ENCODE data around the gene POLN.
"Not testable (repeated sequence)": the region's sequence is repeated elsewhere in the genome, so short reads cannot be mapped to it uniquely, and the experiment has no call there.

POLN gene

DNA sequence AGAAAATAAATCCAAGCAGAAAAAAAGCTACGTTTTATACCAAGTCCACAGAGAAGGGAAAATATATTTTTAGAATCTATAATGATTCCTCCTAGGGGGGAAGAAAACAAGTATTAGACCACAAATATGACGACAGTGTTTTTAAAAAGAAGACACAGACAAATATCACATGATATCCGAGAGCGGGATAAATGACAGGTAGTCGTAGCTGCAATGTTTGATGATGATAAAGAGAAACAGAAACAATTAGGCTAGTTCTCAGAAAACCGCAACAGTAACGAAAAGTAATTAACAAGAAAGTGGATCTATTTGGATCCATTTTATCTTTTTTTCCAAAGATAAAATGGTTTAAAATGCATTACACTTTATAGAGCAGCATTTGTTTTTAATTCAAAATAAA, 918 bp downstream of the POLN start:
- Histone ChIP-seq H3K4me3 (peak overlapping the region; percentile 85 to 99 (median 96)), H3K27ac (peak overlapping the region in 16 of 21 experiments; percentile 5 to 89 (median 80))

DNA sequence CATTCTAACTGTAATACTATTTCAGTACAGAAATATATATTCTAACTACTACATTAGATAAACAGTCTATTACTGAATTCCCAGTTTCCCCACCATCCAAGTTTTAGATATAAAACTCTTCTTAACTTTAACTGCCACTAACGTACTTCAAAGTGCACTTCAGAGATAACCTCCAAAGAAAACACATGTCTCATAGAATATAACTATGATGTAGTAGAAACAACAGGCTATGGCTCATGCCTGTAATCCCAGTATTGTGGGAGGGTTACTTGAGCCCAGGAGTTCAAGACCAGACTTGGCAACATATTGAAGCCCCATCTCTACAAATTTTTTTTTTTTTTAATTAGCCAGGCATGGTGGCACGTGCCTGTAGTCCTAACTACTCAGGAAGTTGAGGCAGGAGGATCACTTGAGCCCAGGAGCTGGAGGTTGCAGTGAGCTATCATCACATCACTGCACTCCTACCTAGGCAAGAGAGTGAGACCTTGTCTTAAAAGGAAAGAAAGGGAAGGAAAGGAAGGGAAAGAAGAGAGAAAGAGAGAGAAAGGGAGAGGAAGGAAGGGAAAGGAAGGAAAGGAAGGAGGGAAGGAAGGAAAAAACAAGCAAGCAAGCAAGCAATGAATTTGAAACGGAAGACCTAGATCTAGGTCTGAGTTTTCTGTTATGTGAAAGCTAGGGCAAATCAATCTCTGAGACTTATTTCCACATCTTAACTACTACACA, 4.8 kb downstream of the POLN start:
- Histone ChIP-seq H3K27ac (no peak overlapping the region), H3K4me3 (no peak overlapping the region)

DNA sequence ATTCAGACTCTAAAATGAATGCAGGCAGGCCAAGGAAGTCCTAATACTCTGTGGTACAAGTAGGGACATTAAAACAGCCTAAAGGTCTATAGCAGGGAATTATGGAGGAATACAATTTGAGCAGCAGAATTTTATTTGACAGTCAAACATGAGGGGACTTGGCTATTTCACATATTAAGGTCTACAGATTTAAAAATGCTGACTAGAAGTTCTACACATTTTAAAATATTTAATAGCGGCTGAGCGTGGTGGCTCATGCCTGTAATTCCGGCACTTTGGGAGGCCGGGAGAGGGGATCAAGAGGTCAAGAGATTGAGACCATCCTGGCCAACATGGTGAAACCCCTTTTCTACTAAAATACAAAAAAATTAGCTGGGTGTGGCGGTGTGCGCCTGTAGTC, 10.8 kb downstream of the POLN start:
- H3K4me3 ChIP-seq: no peak overlapping the region
- H3K27ac ChIP-seq: no peak overlapping the region

DNA sequence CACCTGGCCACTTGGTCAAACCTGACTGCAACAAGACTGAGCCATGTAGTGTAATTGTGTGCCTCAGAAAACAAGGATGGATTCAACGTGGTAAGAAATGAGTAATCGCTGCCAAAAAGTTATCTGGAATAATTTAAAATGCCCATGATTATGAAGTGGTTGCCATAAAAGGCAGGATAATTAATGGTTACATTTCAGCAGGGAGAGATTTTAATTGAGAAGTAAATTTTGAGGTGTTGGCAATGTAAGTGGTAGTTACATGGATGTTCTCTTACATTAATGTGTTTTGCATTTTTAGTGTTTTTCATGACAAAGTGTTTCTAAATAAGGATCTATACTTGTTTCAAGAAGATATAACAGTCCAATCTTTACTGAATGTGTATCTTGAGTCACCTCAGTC, 15.7 kb downstream of the POLN start:
- H3K4me3 ChIP-seq: no peak overlapping the region
- H3K27ac ChIP-seq: no peak overlapping the region

DNA sequence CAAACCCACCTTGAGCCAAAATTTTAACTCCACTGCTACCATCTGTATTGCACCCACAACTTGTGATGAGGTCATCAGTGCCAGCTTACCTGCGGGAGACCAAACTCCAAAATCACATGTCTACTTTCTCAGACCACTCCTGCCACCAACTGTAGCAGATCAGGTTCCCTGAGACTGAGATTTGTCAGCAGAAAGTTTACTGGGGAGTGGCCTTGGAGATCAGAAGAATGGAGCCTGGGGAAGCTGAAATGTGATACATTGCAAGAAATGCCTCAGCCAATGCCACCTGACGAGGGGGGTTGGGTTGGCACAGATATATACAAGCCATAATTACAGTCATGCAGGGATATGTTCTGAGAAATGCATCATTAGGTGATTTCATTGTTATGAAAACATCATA, 19.1 kb downstream of the POLN start:
- Histone ChIP-seq H3K4me3 (no peak overlapping the region), H3K27ac (no peak overlapping the region)

DNA sequence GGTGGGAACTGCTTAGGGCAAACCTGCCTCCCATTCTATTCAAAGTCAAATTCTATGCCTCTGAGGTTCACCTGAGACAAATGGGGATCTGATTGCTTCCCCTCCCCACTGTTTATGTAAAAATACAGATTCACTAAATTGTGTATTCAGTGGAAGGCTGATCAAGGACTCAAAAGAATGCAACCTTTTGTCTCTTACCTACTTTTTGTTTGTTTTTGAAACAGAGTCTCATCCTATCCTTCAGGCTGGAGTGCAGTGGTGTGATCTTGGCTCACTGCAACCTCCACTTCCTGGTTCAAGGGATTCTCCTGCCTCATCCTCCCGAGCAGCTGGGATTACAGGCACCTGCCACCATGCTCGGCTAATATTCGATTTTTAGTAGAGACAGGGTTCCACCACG, 20.5 kb downstream of the POLN start:
- not testable (repeated sequence) for H3K27ac ChIP-seq, H3K4me3 ChIP-seq

DNA sequence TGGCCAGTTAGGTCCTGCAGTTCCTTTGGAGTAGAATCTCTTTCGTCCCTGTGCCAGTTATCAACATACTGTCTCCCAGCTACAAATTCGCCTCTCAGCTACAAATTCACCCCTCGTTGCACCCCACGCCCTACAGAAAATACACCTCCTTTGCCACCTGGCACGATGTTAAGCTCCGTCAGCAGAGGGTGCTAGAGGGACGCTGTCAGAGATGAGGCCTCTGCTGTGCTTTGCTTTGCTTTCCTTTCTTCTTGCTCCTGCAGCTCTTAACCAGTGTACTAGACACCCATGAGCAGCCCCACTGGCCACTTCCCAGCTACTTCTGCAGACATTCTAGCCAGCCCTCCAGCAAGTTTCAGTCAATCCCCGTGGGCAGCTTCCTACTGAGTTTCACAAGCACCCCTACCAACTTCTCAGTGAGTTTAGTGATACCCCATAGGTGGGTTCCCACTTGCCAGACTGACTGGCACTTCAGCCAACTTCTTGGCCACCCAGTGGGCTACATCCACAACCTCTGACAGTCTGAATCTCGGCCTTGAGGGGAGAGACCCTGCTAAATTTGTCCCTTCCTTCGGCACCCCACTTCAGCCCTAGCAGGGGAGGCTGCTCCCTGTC, 21.8 kb downstream of the POLN start:
- H3K27ac ChIP-seq: no peak overlapping the region
- H3K4me3 ChIP-seq: no peak overlapping the region

DNA sequence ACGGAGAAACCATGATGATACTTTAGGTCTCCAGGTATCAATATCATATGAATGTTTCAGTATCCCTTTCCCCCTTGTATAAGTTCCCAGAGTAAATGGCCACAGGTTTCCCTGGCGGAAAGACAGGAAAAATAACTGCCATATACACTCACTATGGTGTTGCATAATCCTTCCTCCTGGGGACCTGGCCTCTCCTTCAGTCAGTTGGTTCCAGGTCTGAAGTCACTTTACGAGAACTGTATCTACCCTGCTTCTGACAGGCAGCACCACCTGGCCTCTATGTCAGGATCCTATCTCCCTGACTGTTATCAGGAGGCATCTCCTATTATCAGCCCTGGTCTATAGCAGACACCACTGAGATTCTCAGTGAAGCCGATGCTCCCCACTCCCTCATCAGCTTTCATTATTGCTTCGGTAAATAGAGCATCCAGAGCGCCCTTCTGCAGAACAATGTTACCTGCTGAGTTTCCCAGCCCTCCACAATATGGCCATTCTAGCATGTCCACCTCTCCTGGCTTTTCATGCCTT, 22.6 kb downstream of the POLN start:
- H3K4me3 ChIP-seq: no peak overlapping the region
- H3K27ac ChIP-seq: no peak overlapping the region

DNA sequence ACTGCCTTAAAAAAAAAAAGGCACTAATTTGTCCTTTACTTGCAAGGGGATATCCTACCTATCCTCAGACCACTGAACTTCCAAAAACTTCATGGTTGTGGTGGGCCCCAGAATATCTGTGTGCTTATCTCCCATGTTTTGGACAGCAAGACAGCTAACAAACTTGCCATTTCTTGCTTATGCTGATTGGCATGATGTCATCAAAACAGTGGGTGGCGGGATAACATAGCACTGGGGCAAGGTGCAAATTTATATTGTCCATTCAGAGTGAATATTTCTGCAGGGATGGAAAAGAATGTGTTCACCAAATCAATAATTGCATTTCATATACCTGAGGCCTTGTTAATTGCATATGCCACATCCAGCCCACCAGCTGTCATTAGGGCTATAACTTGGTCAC, 23.5 kb downstream of the POLN start:
- H3K27ac ChIP-seq: no peak overlapping the region
- H3K4me3 ChIP-seq: no peak overlapping the region

DNA sequence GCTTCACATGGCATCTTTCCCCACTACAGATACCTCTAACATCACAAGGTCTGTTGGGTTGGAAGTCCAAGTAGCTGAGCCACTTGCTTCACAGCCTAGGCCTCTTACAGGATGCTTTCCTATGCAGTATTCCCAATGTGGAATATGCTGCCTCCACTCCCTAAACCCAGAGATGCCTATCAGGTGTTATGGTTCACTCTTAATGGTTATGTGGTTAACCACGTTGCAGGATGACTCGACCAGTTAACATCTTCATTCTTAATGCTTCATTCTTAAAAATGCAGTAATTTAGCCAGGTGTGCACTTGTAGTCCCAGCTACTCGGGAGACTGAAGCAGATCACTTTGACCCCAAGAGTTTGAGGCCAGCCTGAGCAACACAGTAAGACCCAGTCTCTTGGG, 24.2 kb downstream of the POLN start:
- no peak overlapping the region for H3K27ac ChIP-seq
- H3K4me3 ChIP-seq: no peak overlapping the region

DNA sequence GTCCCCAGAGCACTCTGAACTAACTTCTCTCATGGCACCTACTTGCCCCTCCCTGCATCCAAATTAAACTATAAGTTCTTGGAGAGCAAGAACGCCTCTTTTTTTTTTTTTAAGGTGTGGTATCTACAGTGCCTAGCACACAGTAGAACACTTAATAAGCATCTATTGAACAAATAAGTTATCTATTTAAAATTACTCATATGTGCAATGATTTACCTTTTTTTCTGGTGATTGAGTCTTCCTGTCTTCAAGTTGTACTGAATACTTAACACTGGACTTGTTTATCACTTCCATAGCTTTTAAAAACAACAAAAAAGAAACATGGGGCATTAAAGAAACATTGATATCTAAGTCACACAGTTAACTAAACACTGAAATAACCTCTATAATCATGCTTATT, 29.1 kb downstream of the POLN start:
- no peak overlapping the region for H3K27ac ChIP-seq
- no peak overlapping the region for H3K4me3 ChIP-seq

DNA sequence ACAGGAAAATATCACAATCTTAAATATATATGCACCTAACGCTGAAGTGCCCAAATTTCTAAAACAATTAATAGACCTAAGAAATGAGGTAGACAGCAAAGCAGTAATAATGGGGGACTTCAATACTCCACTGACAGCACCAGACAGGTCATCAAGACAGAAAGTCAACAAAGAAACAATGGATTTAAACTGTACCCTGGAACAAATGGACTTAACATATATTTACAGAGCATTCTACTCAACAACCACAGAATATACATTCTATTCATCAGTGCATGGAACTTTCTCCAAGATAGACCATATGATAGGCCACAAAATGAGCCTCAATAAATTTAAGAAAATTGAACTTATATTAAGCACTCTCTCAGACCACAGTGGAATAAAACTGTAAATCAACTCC, 39.1 kb downstream of the POLN start:
- not testable (repeated sequence) for H3K4me3 ChIP-seq, H3K27ac ChIP-seq

DNA sequence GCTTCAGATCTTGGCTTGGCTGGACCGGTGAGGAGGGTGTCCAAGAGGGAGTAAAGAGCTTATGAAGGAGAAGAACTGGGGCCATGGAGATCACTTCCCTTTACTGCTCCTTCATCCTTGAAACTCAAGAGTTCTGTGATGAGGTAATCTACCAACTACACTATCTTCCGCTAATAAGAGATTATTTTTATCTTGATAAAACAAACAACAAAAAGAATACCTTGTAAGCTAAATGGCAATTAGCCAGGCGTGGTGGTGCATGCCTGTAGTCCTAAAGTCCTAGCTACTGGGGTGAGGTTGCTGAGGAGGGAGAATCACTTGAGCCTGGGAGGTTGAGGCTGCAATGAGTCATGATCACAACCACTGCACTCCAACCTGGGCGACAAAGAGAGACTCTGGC, 47.4 kb downstream of the POLN start:
- H3K4me3 ChIP-seq: no peak overlapping the region

DNA sequence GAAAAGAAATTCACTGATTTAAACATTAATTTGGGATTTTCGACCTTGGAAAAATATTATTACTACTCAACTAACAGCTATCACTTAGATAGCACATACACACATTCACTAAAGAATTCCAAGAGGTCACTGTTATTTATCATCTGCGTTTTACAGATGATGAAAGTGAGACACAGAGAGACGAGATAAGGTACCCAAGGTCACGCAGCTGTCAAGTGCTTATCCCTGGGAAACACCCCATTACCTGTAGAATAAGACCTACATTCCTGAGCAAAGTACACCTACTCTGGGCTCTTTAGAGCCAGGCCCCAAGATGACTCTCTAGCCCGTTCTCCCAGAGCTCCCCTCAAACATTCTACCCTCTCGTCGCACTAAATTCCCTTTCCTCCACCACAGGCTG, 48.6 kb downstream of the POLN start:
- no peak overlapping the region for H3K27ac ChIP-seq
- H3K4me3 ChIP-seq: no peak overlapping the region

More for the DNA sequence above, 47.4 kb downstream of the POLN start:
- no peak overlapping the region for H3K27ac ChIP-seq

DNA sequence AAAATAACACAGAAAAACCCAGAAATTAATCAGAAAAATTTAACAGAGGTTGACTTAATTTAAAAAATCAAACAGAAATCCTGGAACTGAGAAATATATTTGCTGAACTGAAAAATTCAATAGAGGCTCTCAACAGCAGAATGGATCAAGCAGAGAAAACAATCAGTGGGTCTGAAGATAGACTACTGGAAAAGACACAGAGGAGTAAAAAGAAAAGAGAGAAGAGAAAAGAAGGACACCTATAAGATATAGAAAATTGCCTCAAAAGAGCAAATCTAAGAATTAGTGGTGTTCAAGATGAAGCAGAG, 55.1 kb downstream of the POLN start:
- Histone ChIP-seq H3K27ac (no peak overlapping the region), H3K4me3 (no peak overlapping the region)

DNA sequence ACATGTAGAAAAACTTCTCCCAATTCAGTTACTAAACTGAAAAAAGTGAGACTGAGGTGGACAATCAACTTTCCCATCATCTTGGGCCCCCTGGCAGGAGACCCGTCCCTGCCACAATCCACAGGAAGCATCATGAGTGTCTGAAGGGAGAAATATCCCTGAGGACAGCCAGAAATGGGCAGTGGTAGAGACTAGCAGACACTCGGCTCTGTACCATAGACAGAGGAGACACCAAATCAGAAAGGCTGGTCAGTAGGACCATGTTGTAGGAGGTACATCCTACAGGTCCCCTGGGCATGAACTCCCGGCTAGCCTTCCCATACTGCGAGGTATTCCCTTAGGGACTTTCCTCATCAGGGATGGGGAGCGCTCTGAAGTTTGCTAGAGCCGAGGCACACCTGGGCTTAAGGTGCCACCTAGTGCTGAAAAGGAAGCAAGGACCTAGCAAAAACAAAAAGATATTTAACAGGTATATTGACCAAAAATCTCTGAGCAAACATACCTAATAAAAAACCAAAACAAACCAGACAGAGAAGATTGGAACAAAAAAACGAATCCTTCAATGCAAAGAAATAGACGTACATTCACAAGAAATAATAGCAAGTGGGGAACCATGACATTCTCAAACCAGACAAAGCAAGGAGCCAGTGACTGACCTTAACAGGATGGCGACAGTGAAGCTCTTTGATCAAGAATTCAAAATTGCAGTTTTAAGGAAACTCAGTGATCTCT, 55.6 kb downstream of the POLN start:
- H3K4me3 ChIP-seq: no peak overlapping the region
- H3K27ac ChIP-seq: no peak overlapping the region

DNA sequence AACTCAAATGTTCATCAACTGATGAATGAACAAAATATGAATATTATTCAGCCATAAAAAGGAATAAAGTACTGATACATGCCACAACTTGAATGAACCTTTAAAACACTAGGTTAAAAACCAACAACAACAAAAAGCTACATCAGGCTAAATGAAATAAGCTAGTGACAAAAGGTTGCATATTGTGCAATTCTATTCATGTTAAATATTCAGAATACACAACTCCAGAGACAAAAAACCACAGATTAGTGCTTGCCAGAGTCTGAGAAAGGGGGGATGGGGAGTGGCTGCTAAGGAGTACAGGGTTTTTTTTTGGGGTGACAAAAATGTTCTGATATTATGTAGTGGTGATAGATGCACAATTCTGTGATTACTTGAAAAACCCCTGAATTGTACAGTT, 58.5 kb downstream of the POLN start:
- H3K4me3 ChIP-seq: no peak overlapping the region
- H3K27ac ChIP-seq: no peak overlapping the region

DNA sequence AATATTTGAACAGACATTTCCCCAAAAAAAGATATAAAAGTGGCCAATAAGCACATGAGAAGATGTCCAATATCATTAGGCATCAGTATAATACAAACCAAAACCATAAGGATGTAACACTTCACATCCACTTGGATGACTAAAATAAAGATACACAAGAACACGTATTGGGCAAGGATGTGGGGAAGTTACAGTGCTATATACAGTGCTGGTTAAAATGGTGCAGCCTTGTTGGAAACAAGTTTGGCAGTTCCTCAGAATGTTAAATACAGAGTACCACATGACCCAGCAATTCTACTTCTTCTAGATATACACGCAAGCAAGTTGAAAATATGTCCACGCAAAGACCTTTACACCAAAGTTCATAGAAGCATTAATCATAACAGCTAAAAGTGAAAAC, 58.9 kb downstream of the POLN start:
- Histone ChIP-seq H3K27ac (no peak overlapping the region), H3K4me3 (no peak overlapping the region)

DNA sequence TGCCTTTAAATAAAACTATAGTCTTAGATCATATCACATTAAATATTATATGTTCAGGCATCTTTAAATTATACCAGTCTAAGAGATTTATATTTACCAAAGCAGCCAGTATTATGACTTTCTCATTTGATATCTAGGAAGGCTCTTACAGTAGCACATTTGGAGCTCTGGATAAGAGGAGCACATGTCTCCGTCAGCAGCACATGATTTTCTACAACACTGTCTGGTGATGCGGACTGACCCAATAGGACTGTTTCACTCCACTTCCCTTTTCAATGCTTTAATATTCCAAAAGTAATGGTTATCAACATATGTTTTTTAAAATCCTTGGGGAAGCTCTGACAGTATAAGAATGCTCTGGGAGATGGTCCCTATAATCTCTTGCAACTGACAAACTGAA, 61.5 kb downstream of the POLN start:
- Histone ChIP-seq H3K4me3 (no peak overlapping the region), H3K27ac (no peak overlapping the region)

DNA sequence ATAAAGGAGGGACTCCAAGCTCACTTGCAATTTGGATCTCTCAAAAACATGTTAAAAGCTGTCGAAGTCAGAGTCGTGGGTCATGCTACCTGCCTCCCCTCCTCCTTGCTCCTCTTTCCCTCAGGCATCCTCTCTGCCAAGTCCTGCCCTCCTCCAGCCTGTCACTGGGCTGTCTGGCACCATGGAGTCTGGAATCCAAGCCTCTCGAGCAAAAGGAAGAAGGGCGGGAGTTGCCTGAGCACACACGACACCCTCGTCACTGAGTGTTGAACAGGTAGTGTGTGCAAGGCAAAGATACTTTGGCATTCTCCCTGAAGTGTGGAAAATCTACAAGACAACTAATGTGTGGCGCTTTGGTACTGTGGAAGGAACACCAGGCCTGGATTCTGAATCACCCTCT, 62.2 kb downstream of the POLN start:
- no peak overlapping the region for H3K27ac ChIP-seq
- no peak overlapping the region for H3K4me3 ChIP-seq

DNA sequence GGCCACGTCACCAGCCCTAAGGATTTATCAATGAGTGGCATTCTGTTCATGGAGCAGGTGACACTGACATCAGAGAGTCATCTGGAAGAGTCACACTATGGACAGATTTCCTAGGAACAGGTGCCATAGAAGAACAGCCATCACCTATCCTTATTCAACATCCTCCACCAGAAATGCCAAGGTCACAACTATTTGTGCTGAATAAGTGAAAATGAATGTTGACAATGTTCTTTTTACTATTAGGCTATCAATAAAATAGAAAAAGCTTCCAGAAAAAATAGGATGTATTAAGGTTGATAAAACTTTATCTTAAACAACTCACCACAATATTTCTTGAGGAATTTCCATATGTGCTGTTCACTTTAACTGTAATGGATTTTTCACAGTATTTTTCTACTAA, 62.9 kb downstream of the POLN start:
- H3K27ac ChIP-seq: no peak overlapping the region
- no peak overlapping the region for H3K4me3 ChIP-seq

All from skin epidermis (tissue), 12 donors.